ENCODE results near the gene LARP6. TPM values are rescaled to one million over a fixed set of nuclear protein-coding genes. Genes with fewer than 3 reads are reported as not detected.

LARP6 gene
- total and polyA plus RNA-seq, 2 of the 13 experiments (the other 11 are each of a cell fraction or from before 2014, with no cell fraction given): 2.9 to 8.2 TPM

GRCh38 chr15:70788114-70789049 lies 65.6 kb downstream of the LARP6 start (continued):
- no peak for TF ChIP-seq YEATS4 (CRISPR knock-in tag; IDR thresholded peaks at IDR 0.05; ENCODE audit: borderline replicate concordance)
- TF ChIP-seq HNRNPUL1 (IDR thresholded peaks at IDR 0.05; ENCODE audit: low read depth, low read length): no peak
- TF ChIP-seq SKIL (CRISPR knock-in tag; IDR thresholded peaks at IDR 0.05; ENCODE audit: borderline replicate concordance): no peak
- 0 out of 2 replicates have a peak, but pooled peaks have one; percentile 13 for TF ChIP-seq BCL6 (CRISPR knock-in tag; IDR thresholded peaks at IDR 0.05)
- no peak for TF ChIP-seq ZNF383 (CRISPR knock-in tag; IDR thresholded peaks at IDR 0.05; ENCODE audit: borderline replicate concordance)
- TF ChIP-seq ZFP62 (CRISPR knock-in tag; IDR thresholded peaks at IDR 0.05): no peak
- TF ChIP-seq HHEX (CRISPR knock-in tag; IDR thresholded peaks at IDR 0.05): peak; percentile 45; the same call in 1 of the 2 replicates
- peak; percentile 30 for TF ChIP-seq FOXP4 (CRISPR knock-in tag; IDR thresholded peaks at IDR 0.05)
- TF ChIP-seq ZNF879 (CRISPR knock-in tag; IDR thresholded peaks at IDR 0.05): no peak
- no peak for TF ChIP-seq ZNF782 (CRISPR knock-in tag; IDR thresholded peaks at IDR 0.05; ENCODE audit: borderline replicate concordance)
- no peak for TF ChIP-seq ZNF512B (CRISPR knock-in tag; IDR thresholded peaks at IDR 0.05; ENCODE audit: borderline replicate concordance)
- no peak for TF ChIP-seq ZFAT (CRISPR knock-in tag; conservative IDR thresholded peaks at IDR 0.05)
- TF ChIP-seq TBX3 (IDR thresholded peaks at IDR 0.05; ENCODE audit: borderline replicate concordance): peak; percentile 49; the same call in 1 of the 2 replicates
- TF ChIP-seq RARA (CRISPR knock-in tag; IDR thresholded peaks at IDR 0.05): peak; percentile 85
- peak; percentile 71; the same call in 1 of the 2 replicates for TF ChIP-seq CEBPB (IDR thresholded peaks at IDR 0.05; ENCODE audit: borderline replicate concordance, low read depth, low read length)
- no peak for TF ChIP-seq POLR2AphosphoS5 (IDR thresholded peaks at IDR 0.05; ENCODE audit: low read depth, low read length)
- TF ChIP-seq STAG1 (CRISPR knock-in tag; IDR thresholded peaks at IDR 0.05): no peak
- TF ChIP-seq DBP (CRISPR knock-in tag; IDR thresholded peaks at IDR 0.05; ENCODE audit: not compliant biosample characterization): no peak
- no peak for TF ChIP-seq ZNF124 (CRISPR knock-in tag; IDR thresholded peaks at IDR 0.05)
- no peak for TF ChIP-seq RBAK (CRISPR knock-in tag; IDR thresholded peaks at IDR 0.05)
- no peak for TF ChIP-seq ZNF24 (IDR thresholded peaks at IDR 0.05)
- TF ChIP-seq PAWR (CRISPR knock-in tag; IDR thresholded peaks at IDR 0.05; ENCODE audit: borderline replicate concordance): no peak
